22Rv1 (cell line): ENCODE data around the gene INPP5J.
A peak's percentile ranks its signal among the peaks of the same experiment; 100 is the strongest.

Experiments used
- H3K27ac ChIP-seq: fragments of 450-650 bp; 2 replicates; pipeline ENCODE4 v1.5.1; 2017
- CTCF ChIP-seq: fragments of 450-650 bp; IDR thresholded peaks from 2 replicates; pipeline ENCODE4 v1.5.1; 2017; ENCODE audit warnings: mild to moderate bottlenecking
- ZFX ChIP-seq: fragments of 450-650 bp; IDR thresholded peaks from 2 replicates; pipeline ENCODE4 v1.6.1; 2017; ENCODE audit warnings: antibody characterized with exemption, borderline replicate concordance

Gene INPP5J

GRCh38 chr22:31133911-31134310 lies 11.1 kb downstream of the INPP5J start:
- TF ChIP-seq ZFX (no peak), CTCF (no peak)
- peak overlapping the region; percentile 95 for H3K27ac ChIP-seq

- no peak for TF ChIP-seq ZFX
- TF ChIP-seq CTCF: no peak
- H3K27ac ChIP-seq: peak overlapping the region; percentile 95
These were observed 11.9 kb downstream of the INPP5J start for GRCh38 chr22:31134688-31135087.

GRCh38 chr22:31135706-31136105 lies 12.9 kb downstream of the INPP5J start:
- TF ChIP-seq CTCF: no peak
- TF ChIP-seq ZFX: no peak
- H3K27ac ChIP-seq: peak overlapping the region; percentile 95

GRCh38 chr22:31136155-31136554 lies 13.4 kb downstream of the INPP5J start:
- H3K27ac ChIP-seq: peak overlapping the region; percentile 95
- no peak for TF ChIP-seq ZFX
- TF ChIP-seq CTCF: no peak

- TF ChIP-seq CTCF: no peak
- no peak for TF ChIP-seq ZFX
- peak overlapping the region; percentile 95 for H3K27ac ChIP-seq
These were observed 13.9 kb downstream of the INPP5J start for GRCh38 chr22:31136711-31137110.

GRCh38 chr22:31137721-31138120 lies 15.0 kb downstream of the INPP5J start:
- peak overlapping the region; percentile 95 for H3K27ac ChIP-seq
- TF ChIP-seq ZFX: no peak
- no peak for TF ChIP-seq CTCF

GRCh38 chr22:31138126-31138525 lies 15.4 kb downstream of the INPP5J start:
- TF ChIP-seq CTCF: no peak
- no peak for TF ChIP-seq ZFX
- peak overlapping the region; percentile 95 for H3K27ac ChIP-seq
